HG03558 (cell line): ENCODE measurements around the gene ZCCHC9.
"Not testable (repeated sequence)": the region's sequence is repeated elsewhere in the genome, so short reads cannot be mapped to it uniquely, and the experiment has no call there.

Experiments used
- ATAC-seq: cut with Tn5 transposase; IDR thresholded peaks from one replicate; pipeline ENCODE4 v1.9.1; 2021; ENCODE audit warnings: moderate number of reproducible peaks; ENCODE audit not compliant: unreplicated experiment; ENCODE audit errors: extremely low read depth

Gene ZCCHC9

DNA sequence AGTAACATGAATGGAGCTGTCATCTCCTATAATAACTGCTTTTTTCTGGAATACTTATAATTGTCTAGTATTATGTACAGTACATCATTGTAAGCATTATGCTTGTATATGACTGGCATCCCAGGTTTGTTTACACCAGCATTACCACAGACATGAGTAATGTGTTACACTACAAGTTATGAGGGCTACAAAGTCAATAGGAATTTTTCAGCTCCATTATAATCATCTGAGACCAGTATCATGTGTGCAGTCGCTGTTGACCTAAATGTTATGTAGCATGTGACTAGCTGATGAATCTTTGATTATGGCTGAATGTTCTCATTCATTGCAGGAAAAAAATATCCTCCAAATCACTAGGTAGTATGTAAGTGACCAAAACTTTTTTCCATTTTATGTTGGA is 2.2 kb downstream of the ZCCHC9 start:
- no peak for ATAC-seq

DNA sequence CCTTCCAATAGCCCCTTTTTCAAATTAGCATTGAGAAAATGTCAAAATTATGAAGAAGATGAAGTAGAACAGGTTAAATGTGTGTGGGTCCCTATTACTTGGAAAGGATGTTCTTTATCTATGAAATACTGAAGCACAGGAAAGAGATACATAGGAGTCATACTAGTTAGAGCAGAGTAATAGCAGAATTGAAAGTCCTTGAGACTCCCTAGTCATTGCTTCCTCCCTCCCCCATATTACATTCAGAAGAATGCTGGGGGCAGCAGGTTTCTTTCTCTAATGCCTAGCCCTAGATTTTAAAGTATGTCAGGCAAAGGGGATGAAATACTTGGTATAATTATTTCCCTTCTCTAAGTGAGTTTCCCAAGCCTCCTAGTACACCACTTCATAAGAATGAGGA is 4.4 kb downstream of the ZCCHC9 start:
- no peak for ATAC-seq

GRCh38 chr5:81308836-81309235 is 7.4 kb downstream of the ZCCHC9 start:
- ATAC-seq = no peak

GRCh38 chr5:81310402-81311063 is 9.1 kb downstream of the ZCCHC9 start:
- no peak for ATAC-seq

DNA sequence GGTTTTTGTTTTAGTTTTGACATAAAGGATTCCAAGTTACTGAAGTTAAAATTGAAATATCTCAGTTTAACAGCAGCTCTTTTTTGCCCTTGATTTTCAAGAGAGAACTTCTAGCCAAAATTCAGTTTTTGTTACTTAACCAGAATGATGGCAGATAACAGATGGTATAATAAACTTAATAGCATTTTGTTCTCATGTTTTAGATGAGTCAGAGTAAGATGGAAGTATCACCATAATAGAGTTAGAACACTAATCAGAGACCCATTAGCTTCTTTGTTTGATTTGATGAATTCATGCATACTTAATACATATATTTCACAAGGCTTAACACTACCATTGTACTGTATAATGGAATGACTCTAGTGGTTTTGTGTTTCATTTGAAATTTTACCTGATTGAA is 11.9 kb downstream of the ZCCHC9 start:
- no peak for ATAC-seq

GRCh38 chr5:81313686-81314085 is 12.3 kb downstream of the ZCCHC9 start:
- ATAC-seq = no peak

DNA sequence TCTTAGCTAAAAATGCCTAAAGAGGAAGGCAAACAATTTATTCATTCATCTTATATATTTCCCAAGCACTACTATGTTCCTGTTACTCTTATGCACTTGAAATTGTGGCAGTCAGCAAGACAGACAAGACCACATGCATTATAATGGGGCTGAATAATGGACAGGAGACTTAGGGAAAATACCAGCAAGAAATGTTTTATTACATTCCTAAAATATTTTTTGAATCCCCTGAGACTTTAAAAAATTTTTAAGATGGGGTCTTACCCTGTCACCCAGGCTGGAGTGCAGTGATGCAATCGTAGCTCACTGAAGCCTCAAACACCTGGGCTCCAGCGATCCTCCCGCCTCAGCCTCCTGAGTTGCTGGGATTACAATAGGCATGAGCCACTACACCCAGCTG is 13.2 kb downstream of the ZCCHC9 start:
- ATAC-seq = no peak

GRCh38 chr5:81315336-81315735 is 13.9 kb downstream of the ZCCHC9 start:
- ATAC-seq = no peak

GRCh38 chr5:81315830-81316229 is 14.4 kb downstream of the ZCCHC9 start:
- no peak for ATAC-seq

DNA sequence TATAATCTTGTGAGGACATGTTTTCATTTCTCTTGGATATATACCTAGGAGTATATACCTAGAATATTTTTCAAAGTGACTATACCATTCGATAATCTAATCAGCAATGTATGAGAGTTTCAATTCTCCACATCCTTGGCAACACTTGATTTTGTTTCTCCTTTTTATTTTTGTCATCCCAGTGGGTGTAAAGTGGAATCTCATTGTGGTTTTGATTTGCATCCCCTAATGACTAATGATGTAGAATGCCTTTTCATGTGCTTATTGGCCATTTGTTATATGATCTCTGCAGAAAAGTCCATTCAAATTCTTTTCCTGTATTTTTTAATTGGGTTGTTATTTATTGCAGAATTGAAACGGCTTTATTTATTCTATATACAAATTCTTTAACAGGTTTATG is 15.2 kb downstream of the ZCCHC9 start:
- ATAC-seq = no peak

DNA sequence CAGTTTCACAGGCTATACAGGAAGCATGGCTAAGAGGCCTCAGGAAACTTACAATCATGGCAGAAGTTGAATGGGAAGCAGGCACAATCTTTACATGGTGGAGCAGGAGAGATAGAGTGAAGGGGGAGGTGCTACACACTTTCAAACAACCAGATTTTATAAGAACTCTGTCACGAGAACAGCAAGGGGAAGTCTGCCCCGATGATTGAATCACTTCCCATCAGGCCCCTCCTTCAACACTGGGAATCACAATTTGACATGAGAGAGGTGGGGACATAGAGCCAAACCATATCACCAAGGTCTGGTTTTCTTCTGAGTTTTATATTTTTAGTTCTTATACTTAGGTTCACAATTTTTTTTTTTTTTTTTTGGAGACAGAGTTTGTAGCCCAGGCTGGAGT is 16.1 kb downstream of the ZCCHC9 start:
- no peak for ATAC-seq

GRCh38 chr5:81326554-81326953 is 25.2 kb downstream of the ZCCHC9 start:
- no peak for ATAC-seq

- ATAC-seq = no peak
Observed at GRCh38 chr5:81334304-81335061, 33.1 kb downstream of the ZCCHC9 start.

- no peak for ATAC-seq
Observed at GRCh38 chr5:81335946-81336345, 34.6 kb downstream of the ZCCHC9 start.

DNA sequence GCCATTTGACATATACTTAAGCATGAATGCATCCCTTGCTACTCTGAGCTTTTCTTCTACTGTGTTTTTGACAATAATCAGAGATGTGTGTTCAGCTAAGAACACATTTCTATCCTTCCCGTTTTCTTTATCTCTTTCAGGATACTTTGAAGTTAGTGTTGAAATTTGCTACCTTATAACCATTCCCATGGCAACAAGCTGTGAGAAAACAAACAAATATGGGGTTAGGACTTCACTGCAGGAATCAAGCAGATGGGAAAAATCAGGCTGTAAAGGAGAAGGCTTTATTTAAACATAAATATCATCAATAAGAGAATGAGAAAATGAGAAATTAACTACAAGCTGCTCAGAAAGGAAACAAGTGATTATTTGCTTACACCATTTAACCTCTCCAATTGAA is 35.2 kb downstream of the ZCCHC9 start:
- no peak for ATAC-seq

GRCh38 chr5:81337803-81338202 is 36.4 kb downstream of the ZCCHC9 start:
- no peak for ATAC-seq

DNA sequence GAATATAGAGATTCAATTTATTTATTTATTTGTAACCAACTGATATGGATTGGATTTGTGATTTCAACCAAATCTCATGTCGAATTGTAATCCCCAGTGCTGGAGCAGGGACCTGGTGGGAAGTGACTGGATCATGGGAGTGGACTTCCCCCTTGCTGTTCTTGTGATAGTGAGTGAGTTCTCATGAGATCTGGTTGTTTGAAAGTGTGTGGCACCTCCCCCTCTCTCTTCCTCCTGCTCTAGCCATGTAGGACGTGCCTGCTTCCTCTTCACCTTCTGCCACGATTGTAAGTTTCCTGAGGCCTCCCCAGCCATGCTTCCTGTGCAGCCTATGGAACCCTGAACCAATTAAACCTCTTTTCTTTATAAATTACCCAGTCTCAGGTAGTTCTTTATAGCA is 36.8 kb downstream of the ZCCHC9 start:
- not testable (repeated sequence) for ATAC-seq

- no peak for ATAC-seq
Observed at GRCh38 chr5:81344736-81345135, 43.3 kb downstream of the ZCCHC9 start.

- ATAC-seq = no peak
Observed at GRCh38 chr5:81345411-81346003, 44.1 kb downstream of the ZCCHC9 start.

DNA sequence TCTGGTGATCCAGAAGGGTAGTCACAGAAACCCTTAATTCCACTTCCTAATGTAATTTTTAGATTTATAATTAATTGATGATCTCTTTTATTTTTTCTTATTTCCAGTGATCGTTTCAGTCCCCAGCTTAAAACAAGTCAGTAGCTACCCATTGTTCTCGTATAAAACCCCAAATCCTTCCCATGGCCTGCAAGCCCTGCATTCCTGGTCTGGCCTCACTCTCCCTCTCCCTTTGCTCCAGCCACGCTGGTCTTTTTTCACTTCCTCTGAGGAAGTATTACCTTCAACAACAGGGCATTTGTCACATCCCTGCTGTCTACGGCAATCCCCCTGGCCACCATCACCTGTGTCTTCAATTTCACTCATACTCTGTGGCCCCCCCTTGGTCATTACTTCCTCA is 47.8 kb downstream of the ZCCHC9 start:
- ATAC-seq = no peak

- no peak for ATAC-seq
Observed at GRCh38 chr5:81350507-81350906, 49.1 kb downstream of the ZCCHC9 start.

- no peak for ATAC-seq
Observed at GRCh38 chr5:81353189-81353588, 51.8 kb downstream of the ZCCHC9 start.
